ENCODE measurements around the gene STX11. TPM values are rescaled to one million over a fixed set of nuclear protein-coding genes. Genes with fewer than 3 reads are reported as not detected.

STX11 gene
- total RNA-seq, 1 experiment from 2014 or later = 3.2 TPM

DNA sequence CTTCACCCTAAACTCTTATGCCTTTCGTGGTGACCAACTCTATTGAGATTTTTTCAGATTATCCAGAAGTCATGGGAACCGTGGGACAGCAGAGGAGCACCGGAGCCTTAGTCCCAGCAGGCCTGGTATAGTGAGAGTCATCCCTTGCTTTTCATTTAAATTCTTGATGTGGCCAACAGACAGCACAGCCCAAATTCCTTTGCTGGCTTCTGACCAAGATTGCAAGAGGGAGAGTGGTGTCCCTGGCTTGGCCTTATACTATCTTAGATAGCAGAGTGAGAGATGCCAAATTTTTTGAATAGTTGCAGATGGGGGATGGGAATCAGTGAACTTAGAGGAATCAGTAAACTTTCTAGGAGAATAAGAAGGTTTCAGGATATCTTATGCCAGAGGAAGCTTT is 7.8 kb downstream of the STX11 start:
- BruUV-seq (replicated peaks) = no TSS peak
- Histone ChIP-seq H3K4me1 (ENCODE audit: control insufficient read depth, insufficient read depth, low read length) (peaks cover 4% of the 10 kb centered on the region; the same call in 1 of the 2 replicates), H3K27me3 (ENCODE audit: control insufficient read depth, insufficient read depth, low read length) (no peaks in the 10 kb centered on the region), H3K4me3 (ENCODE audit: low read depth in 2 of 2, low read length in 2 of 2) (no peak overlapping the region), H3K36me3 (ENCODE audit: control insufficient read depth, insufficient read depth, low read length) (no peaks in the 10 kb centered on the region), H3K9me3 (ENCODE audit: control insufficient read depth, insufficient read depth, low read depth, low read length) (no peaks in the 10 kb centered on the region), H3K27ac (ENCODE audit: low read length) (no peak overlapping the region)
- peak; percentile 56; the same call in 1 of the 2 replicates for ATAC-seq
- in situ Hi-C loops (cut with HindIII; ENCODE audit: low pct_unique_long_range_greater_than_20kb, low sequenced_read_pairs) (no loop called here), intact Hi-C loops (cut with micrococcal nuclease; ENCODE audit: unreplicated experiment) (no loop called here)
- TF ChIP-seq, protein P1, sequence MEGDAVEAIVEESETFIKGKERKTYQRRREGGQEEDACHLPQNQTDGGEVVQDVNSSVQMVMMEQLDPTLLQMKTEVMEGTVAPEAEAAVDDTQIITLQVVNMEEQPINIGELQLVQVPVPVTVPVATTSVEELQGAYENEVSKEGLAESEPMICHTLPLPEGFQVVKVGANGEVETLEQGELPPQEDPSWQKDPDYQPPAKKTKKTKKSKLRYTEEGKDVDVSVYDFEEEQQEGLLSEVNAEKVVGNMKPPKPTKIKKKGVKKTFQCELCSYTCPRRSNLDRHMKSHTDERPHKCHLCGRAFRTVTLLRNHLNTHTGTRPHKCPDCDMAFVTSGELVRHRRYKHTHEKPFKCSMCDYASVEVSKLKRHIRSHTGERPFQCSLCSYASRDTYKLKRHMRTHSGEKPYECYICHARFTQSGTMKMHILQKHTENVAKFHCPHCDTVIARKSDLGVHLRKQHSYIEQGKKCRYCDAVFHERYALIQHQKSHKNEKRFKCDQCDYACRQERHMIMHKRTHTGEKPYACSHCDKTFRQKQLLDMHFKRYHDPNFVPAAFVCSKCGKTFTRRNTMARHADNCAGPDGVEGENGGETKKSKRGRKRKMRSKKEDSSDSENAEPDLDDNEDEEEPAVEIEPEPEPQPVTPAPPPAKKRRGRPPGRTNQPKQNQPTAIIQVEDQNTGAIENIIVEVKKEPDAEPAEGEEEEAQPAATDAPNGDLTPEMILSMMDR (IDR thresholded peaks at IDR 0.05) = no peak
- TF ChIP-seq, protein P2, sequence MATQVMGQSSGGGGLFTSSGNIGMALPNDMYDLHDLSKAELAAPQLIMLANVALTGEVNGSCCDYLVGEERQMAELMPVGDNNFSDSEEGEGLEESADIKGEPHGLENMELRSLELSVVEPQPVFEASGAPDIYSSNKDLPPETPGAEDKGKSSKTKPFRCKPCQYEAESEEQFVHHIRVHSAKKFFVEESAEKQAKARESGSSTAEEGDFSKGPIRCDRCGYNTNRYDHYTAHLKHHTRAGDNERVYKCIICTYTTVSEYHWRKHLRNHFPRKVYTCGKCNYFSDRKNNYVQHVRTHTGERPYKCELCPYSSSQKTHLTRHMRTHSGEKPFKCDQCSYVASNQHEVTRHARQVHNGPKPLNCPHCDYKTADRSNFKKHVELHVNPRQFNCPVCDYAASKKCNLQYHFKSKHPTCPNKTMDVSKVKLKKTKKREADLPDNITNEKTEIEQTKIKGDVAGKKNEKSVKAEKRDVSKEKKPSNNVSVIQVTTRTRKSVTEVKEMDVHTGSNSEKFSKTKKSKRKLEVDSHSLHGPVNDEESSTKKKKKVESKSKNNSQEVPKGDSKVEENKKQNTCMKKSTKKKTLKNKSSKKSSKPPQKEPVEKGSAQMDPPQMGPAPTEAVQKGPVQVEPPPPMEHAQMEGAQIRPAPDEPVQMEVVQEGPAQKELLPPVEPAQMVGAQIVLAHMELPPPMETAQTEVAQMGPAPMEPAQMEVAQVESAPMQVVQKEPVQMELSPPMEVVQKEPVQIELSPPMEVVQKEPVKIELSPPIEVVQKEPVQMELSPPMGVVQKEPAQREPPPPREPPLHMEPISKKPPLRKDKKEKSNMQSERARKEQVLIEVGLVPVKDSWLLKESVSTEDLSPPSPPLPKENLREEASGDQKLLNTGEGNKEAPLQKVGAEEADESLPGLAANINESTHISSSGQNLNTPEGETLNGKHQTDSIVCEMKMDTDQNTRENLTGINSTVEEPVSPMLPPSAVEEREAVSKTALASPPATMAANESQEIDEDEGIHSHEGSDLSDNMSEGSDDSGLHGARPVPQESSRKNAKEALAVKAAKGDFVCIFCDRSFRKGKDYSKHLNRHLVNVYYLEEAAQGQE (IDR thresholded peaks at IDR 0.05; ENCODE audit: insufficient read depth in 1 of 2, low read depth in 2 of 2, low read length in 1 of 2) = no peak
- TF ChIP-seq TCF7L2 (IDR thresholded peaks at IDR 0.05; ENCODE audit: low read depth, low read length) (no peak), POLR2AphosphoS5 (IDR thresholded peaks at IDR 0.05; ENCODE audit: low read depth, low read length) (no peak), SIN3A (IDR thresholded peaks at IDR 0.05; ENCODE audit: borderline replicate concordance, insufficient read depth, low read depth, low read length) (no peak)
- CTCF ChIA-PET = no interaction called here
- POLR2A ChIA-PET = no interaction called here
- DNase-seq (ENCODE audit: low read depth, low spot score) = no peak

DNA sequence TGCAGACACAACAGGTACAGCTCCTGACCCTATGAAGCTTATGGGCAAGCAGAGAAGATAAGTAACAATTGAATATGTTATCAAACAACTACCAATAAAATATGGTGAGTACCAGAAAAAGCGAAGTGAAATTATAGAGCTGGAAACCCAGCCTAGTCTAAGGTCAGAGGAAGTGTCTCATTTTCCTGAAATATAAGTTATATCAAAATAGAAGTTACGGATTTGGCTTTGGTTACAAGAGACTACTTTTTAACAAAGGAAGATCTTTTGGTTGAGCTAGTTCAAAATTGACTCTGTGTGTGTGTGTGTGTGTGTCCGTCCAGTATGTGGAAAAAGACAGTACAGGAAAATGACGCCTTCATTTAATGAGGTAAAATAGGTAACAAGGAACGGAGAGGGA is 8.9 kb downstream of the STX11 start:
- H3K36me3 ChIP-seq (ENCODE audit: control insufficient read depth, insufficient read depth, low read length) = no peaks in the 10 kb centered on the region
- intact Hi-C loops (cut with micrococcal nuclease; ENCODE audit: unreplicated experiment) (no loop called here), in situ Hi-C loops (cut with HindIII; ENCODE audit: low pct_unique_long_range_greater_than_20kb, low sequenced_read_pairs) (no loop called here)
- BruUV-seq (replicated peaks) = no TSS peak
- H3K27ac ChIP-seq (ENCODE audit: low read length) = no peak overlapping the region
- no peaks in the 10 kb centered on the region for H3K27me3 ChIP-seq (ENCODE audit: control insufficient read depth, insufficient read depth, low read length)
- ATAC-seq (no peak), DNase-seq (ENCODE audit: low read depth, low spot score) (no peak)
- H3K4me3 ChIP-seq (ENCODE audit: low read depth in 2 of 2, low read length in 2 of 2) = no peak overlapping the region
- POLR2A ChIA-PET = no interaction called here
- peaks cover 4% of the 10 kb centered on the region; the same call in 1 of the 2 replicates for H3K4me1 ChIP-seq (ENCODE audit: control insufficient read depth, insufficient read depth, low read length)
- CTCF ChIA-PET = no interaction called here
- TF ChIP-seq, protein P2 (IDR thresholded peaks at IDR 0.05; ENCODE audit: insufficient read depth in 1 of 2, low read depth in 2 of 2, low read length in 1 of 2) = no peak
- no peak for TF ChIP-seq TCF7L2 (IDR thresholded peaks at IDR 0.05; ENCODE audit: low read depth, low read length)
- TF ChIP-seq, protein P1 (IDR thresholded peaks at IDR 0.05) = no peak
- TF ChIP-seq SIN3A (IDR thresholded peaks at IDR 0.05; ENCODE audit: borderline replicate concordance, insufficient read depth, low read depth, low read length) = no peak
- TF ChIP-seq POLR2AphosphoS5 (IDR thresholded peaks at IDR 0.05; ENCODE audit: low read depth, low read length) = no peak
- H3K9me3 ChIP-seq (ENCODE audit: control insufficient read depth, insufficient read depth, low read depth, low read length) = no peaks in the 10 kb centered on the region

All from Panc1 (cell line).